Activated CD4-positive, alpha-beta T cell treated with anti-CD3 and anti-CD28 coated beads, Interleukin-2, amount 50 U/mL, for 1 hour (primary cell): ENCODE measurements around the gene PRIM1.
A peak's percentile ranks its signal among the peaks of the same experiment; 100 is the strongest.
"Not testable (repeated sequence)": the region's sequence is repeated elsewhere in the genome, so short reads cannot be mapped to it uniquely, and the experiment has no call there.

Experiments
- DNase-seq: peaks from one replicate; pipeline ENCODE4 v3.0.0-alpha.2; 2020

PRIM1 gene

DNA sequence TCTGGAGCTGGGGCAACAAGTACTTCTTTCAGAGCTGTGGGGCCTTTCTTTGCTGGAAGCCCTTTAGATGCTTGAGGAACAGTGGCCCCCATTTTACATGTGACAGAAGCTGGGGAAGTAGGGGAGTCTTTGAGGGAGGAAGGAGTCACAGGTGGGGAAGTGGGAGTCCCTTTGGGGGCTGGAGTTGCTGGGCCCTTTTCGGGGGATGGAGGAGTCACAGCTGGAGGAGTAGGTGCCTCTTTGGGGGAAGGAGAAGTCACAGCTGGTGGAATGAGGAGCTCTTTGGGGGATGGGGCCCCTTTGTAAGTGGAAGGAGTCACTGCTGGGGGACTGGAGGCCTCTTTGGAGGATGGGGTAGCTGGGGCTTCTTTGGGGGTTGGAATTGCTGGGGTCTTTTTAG is 35.7 kb downstream of the PRIM1 start:
- no peak for DNase-seq

DNA sequence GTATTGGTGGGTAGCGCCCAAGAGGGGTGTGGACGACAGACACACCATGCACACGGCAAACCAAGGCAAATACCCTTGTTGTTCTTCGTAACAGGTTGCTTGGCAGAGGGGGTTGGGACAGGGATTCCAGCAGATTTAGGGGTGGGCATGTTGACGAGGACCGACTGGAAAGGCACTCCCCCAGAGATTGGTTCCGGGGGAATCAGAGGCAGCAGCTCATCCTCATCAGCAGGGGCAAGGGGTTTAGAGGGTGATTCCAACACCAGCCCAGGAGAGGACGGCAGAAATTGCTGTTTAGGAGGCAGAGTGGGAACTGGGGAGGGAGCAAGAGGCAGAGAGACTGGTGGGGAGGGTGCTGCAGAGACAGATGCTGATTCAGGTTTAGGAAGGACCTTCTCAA is 36.3 kb downstream of the PRIM1 start:
- no peak for DNase-seq

DNA sequence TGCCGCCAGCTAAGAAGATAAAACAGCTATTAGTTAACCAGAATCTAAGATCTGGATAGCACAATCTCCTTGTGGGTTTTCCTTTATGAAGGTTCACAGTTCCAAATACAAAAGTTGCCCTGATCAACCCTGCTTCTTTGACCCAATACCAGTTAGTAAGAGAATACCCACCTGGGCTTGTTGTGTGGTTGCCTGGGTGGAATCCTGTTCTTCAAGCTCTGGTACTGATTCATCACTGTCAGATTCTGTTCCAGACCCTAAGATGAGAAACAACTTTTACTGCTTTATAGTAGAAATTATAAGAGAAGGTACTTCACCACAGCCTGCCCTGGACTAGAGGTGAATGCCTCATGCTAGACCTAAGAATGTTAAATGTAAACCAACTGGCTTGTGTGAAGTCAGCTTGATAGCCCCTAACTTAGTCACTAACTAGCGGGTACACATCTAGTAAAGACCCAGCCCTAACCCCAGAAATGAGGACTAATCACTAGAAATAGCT is 37.6 kb downstream of the PRIM1 start:
- DNase-seq = no peak

DNA sequence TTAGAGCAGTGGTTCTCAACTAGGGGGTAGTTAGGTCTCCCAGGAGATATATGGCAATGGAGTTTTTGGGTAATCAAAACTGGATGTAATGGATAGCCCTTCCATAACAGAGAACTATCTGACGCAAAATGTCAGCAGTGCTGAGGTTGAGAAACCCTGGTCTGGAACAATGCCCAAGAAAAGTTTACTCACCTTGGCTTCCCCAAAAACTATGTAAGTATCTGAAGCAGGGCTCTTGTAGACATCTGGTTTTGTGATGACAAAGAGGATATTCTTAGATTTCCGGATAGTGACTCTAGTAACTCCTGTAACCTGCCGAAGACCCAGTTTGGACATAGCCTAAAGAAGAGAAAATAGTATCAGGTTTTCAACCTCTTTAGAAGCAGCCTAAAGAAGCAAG is 38.8 kb downstream of the PRIM1 start:
- DNase-seq = no peak

DNA sequence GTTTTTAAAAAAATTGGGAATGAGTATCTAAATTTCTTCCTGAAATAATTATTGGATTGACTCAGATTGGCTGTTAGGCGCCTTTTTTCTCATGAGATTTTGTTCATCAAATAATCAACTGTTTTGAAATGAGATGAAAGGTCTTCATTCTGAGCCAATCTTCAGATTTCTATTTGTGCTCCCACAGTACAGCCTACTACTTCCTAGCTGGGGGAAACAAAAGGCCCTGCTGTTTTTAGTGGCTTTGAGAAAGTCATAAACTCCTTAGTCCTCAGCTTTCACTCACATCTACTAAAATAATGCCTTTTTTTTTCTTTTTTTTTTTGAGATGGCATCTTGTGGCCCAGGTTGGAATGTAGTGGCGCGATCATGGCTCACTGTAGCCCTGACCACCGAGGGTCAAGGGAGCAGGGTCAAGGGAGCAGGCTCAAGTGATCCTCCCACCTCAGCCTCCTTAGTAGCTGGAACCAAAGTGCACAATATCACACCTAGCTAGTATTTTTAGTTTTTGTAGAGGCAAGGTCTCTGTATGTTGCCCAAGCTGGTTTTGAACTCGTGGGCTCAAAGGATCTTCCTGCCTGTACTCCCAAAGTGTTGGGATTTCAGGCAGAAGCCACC is 42.3 kb downstream of the PRIM1 start:
- no peak for DNase-seq

DNA sequence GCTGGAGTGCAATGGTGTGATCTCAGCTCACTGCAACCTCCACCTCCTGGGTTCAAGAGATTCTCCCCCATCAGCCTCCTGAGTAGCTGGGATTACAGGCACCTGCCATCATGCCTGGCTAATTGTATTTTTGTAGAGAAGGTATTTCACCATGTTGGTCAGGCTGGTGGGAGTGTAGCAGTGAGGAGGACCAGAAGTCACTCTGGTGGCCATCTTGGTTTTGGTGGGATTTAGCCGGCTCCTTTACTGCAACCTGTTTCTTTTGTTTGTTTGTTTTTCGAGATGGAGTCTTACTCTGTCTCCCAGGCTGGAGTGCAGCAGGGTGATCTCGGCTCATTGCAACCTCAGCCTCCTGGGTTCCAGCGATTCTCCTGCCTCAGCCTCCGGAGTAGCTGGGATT is 47.6 kb downstream of the PRIM1 start:
- DNase-seq = not testable (repeated sequence)

DNA sequence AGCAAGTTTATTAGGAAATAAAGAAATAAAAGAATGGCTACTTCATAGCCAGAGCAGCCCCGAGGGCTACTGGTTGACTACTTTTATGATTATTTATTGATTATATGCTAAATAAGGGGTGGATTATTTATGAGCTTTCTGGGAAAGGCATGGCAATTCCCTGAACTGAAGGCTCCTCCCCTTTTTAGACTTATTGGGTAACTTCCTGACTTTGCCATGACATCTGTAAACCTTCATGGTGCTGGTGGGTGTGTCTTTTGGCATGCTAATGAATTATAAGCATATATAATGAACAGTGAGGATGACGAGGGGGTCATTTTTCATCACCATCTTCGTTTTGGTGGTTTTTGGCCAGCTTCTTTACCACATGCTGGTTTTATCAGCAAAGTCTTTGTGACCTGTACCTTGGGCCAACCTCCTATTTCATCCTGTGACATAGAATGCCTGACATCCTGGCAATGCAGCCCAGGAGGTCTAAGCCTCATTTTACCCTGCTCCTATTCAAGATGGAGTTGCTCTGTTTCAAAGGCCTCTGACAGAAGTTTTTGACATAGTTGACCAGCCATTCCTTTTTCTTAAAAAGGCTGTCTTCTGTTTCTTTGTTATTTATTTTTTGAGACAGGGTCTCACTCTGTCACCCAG is 53.0 kb downstream of the PRIM1 start:
- DNase-seq = no peak

DNA sequence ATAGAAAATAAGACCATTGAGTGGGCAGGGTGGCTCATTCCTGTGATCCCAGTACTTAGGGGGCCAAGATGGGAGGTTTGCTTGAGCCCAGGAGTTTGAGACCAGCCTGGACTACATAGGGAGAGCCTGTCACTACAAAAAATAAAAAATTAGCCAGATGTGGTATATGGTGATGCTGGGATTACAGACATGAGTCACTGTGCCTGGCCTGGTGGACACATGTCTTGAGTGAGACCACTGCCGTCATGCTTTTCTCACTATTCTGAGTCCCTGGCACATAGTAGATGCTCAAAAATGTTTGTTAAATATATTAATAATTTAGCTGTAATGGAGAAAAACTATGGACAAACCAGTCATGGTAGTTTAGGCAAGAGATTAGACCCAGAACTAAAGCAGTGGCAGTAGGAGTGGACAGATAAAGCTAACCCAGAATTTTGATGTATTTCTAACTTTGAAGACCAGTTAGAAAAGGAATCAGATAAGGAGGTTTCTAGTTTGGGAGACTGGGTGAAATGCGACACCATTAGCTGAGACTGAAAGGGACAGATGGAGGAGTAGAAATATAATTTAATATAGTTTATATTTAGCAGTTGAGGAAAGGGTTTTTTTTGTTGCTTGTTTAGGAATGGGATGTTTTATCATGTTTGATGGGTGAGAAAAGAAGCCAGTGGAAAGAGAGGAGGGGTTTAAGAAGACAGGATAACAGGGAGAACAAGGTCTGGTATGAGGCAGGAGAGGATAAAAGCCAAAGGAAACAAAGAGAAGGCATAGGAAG is 56.6 kb downstream of the PRIM1 start:
- no peak for DNase-seq

DNA sequence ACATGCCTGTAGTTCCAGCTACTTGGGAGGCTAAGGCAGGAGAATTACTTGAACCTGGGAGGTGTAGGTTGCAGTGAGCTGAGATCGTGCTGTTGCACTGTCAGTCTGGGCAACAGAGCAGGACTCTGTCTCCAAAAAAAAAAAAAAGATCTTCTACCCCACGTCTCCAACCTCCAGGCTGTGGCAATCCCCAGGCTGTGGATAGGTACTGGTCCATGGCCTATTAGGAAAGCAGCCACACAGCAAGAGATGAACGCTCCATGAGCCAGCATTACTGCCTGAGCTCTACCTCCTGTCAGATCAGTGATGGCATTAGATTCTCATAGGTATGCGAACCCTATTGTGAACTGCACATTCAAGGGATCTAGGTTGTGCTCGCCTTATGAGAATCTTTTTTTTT is 58.0 kb downstream of the PRIM1 start:
- no peak for DNase-seq

DNA sequence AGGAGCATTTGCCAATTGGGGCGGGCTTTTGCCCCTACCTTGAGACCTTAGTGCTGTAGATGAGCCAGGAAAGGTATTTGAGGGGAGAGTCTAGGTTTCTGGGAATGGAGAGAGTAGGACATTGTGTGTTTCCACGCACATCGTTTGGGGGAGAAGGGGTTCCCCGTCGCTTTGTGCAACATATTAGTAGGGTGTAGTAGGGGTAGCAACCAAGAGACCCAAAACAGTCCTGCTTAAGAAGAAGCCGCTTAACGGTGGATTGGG is 63.3 kb downstream of the PRIM1 start:
- no peak for DNase-seq

DNA sequence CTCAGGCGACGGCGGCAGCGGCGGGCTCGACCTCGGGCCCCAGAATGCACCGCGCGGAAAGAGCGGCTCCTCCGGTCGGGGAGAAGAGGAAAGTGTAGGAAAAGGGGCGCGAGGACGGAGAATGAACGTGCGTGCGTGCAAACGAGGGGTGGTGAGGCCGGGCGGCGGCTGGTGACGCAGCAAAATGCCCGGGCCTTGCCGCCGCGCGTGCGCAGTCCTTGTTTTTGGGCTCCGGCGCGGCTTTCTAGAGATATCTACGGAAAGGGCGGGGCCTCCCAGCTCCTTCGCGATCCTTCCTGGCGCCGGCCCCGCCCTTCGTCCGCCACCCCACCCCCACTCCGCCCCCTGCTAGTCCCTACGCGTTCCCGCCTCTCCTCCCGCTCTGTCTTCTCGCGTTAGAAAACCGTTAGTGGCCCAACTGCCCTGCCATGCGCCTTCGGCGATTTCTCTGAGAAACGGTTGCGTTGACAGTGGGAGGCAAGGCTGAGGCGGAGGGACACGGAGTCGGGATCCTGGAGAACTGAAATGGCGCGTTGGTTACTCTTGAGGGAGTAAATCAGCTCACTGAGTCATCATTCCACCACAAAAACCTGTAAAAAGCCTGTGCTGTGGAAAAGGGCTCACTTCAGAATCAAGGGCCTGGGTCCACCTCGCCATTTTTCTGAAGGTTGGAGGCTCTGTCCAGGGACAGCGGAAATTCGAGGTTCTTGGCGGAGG is 63.8 kb downstream of the PRIM1 start, which contains the start of gene PTGES3:
TSS of gene PTGES3 (minus strand) at position 156 of the 717 bp plus-strand sequence. CDS start 285 bp downstream, outside the sequence.
- peak; percentile 97 for DNase-seq

DNA sequence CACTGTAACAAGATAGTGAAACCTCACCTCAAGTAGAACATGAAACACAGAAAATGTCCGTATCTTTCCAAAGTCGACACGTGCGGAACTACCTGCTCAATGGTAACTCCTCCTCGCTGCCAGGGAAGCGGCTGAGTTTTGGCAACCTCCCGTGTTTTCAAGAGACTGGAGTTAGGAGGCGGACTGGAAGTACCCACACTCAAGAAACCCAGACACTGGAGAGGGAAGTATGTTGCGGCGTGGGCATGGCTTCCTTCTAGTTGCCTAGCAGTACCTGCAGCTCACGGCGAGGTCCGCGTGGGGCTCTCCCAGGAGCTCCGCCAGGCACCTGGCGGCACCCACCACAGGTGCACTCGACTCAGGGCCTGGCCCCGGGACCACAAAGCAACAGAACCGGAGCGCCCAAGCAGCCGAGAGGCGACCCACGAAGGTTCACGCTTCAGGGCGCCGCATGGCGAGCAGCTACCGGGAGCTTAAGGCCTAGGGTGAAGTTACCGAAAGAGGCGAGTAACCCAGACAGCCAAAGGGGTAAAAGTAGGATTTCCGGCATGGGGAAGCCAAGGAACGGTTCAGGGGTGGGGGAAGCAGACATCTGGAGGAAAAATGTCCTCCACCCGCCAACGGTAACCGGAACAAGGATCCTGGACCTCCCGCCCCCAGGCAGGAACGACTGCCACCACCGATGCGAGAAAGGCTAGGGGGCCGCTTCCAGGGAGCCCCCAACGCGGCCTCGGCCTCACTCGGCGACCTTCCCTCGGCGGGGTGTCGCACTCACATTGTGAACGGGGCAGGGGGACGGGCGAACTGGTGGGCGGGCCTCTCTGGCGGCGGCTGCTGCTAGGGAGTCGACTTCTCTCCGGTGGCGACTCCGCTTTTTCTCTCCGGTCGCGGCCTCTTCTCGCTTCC is 64.6 kb downstream of the PRIM1 start:
- DNase-seq = peak; percentile 58

DNA sequence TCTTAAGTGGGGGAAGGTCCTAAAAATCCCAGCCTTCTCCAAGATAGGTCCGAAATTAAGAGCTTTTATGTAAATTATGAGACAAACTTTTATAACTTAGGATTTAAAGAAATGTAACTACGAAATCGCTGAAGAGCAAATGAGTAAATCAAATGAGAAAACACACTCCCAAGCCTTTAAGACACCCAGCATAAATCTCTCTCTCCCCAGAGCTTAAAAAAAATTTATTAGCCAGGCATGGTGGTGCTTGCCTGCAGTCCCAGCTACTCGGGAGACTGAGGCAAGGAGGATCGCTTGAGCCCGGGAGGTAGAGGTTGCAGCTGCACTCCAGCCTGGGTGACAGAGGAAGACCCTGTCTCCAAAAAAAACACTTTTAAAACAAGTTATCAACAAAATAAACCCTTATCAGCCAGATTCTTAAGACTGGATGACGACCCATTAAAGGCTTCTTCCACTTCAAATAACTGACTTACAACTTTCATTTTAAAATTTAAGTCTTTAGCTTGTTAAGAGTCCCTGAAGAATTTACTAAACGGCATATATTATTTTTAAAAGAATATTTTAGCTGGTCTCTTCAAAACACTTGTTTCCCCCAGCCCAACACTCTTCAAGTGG is 67.3 kb downstream of the PRIM1 start:
- no peak for DNase-seq

DNA sequence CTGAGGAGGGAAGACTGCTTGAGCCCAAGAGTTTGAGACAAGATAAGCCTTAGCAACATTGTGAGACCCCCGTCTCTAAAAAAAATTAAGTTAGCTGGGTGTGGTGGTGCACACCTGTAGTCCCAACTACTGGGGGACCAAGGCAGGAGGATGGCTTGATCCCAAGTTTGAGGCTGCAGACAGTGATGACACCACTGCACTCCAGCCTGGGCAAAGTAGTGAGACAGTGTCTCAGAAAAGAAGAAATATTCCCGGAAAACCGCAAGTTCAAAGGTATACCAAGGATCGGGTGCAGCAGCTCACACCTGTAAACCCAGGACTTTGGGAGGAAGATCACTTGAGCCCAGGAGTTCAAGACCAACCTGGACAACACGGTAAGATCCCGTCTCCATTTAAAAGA is 69.8 kb downstream of the PRIM1 start:
- no peak for DNase-seq
